NB4 (cell line): ENCODE data around the gene CDH4.

ENCODE experiments used
- DNase-seq: peaks from one replicate; pipeline ENCODE4 v3.0.0; 2010; ENCODE audit warnings: low read depth
- H3K4me3 ChIP-seq: one replicate; pipeline ENCODE4 v1.5.1; 2011; ENCODE audit warnings: mild to moderate bottlenecking, low read depth, low read length, moderate library complexity
- CTCF ChIP-seq: IDR thresholded peaks from one replicate; pipeline ENCODE4 v1.5.1; 2012; ENCODE audit warnings: low read depth, low read length
- MAX ChIP-seq: IDR thresholded peaks from 2 replicates; pipeline ENCODE4 v1.6.1; 2011; ENCODE audit warnings: low read depth, low read length
- MYC ChIP-seq: IDR thresholded peaks from 2 replicates; pipeline ENCODE4 v1.6.1; 2011; ENCODE audit warnings: low read depth, low read length
- POLR2A ChIP-seq: IDR thresholded peaks from 2 replicates; pipeline ENCODE4 v1.6.1; 2011; ENCODE audit warnings: mild to moderate bottlenecking; ENCODE audit not compliant: insufficient read length; ENCODE audit errors: extremely low read depth

The CDH4 gene

GRCh38 chr20:61576372-61576771, 324.3 kb downstream of the CDH4 start:
- DNase-seq: no peak
- no peak for TF ChIP-seq POLR2A
- no peak for TF ChIP-seq CTCF
- no peak for TF ChIP-seq MYC
- TF ChIP-seq MAX: no peak

GRCh38 chr20:61577065-61577464, 325.0 kb downstream of the CDH4 start:
- no peak for DNase-seq
- no peak overlapping the region for H3K4me3 ChIP-seq
- no peak for TF ChIP-seq POLR2A

More at GRCh38 chr20:61576372-61576771, 324.3 kb downstream of the CDH4 start:
- H3K4me3 ChIP-seq: no peak overlapping the region

GRCh38 chr20:61579908-61580307, 327.8 kb downstream of the CDH4 start:
- no peak overlapping the region for H3K4me3 ChIP-seq
- DNase-seq: no peak
- TF ChIP-seq MAX (no peak), POLR2A (no peak), CTCF (no peak), MYC (no peak)

- H3K4me3 ChIP-seq: no peak overlapping the region
- no peak for DNase-seq
- TF ChIP-seq CTCF (no peak), MAX (no peak), MYC (no peak), POLR2A (no peak)
These were observed 329.1 kb downstream of the CDH4 start for GRCh38 chr20:61580958-61581824.

GRCh38 chr20:61581825-61582188, 329.7 kb downstream of the CDH4 start:
- no peak for DNase-seq
- no peak for TF ChIP-seq MYC
- TF ChIP-seq MAX: no peak
- TF ChIP-seq POLR2A: no peak
- no peak for TF ChIP-seq CTCF
- H3K4me3 ChIP-seq: no peak overlapping the region

- DNase-seq: no peak
- TF ChIP-seq MAX (no peak), CTCF (no peak), POLR2A (no peak), MYC (no peak)
These were observed 330.3 kb downstream of the CDH4 start for GRCh38 chr20:61582196-61582923.

More at GRCh38 chr20:61582196-61582923, 330.3 kb downstream of the CDH4 start:
- H3K4me3 ChIP-seq: no peak overlapping the region
